Stimulated activated naive B cell treated with anti-CD40 and anti-IgM and Interleukin-4, amounts not matched to agents 10 μg/mL and 1 μg/mL and 100 μg/mL, for 72 hours (primary cell): ENCODE data around the gene REC8.

ENCODE experiments used
- ATAC-seq, 2 donors: fragments of 150-1000 bp; cut with Tn5 transposase; replicated peaks; 2 replicates each; pipeline ENCODE4 v1.10.0; 2021; ENCODE audit warnings: moderate library complexity in 1 of 2
- DNase-seq: peaks from one replicate; pipeline ENCODE4 v3.0.0; 2021
- H3K27ac Mint-ChIP-seq: one replicate; pipeline ENCODE4 v1.8.0; 2022; ENCODE audit warnings: mild to moderate bottlenecking, mixed read lengths
- H3K27me3 Mint-ChIP-seq, 2 donors: one replicate each; pipeline ENCODE4 v1.8.0; 2022; ENCODE audit warnings: mixed read lengths in 2 of 2
- H3K36me3 Mint-ChIP-seq, 2 donors: one replicate each; pipeline ENCODE4 v1.8.0; 2022; ENCODE audit warnings: mixed read lengths in 2 of 2, mild to moderate bottlenecking in 1 of 2
- H3K4me1 Mint-ChIP-seq, 2 donors: one replicate each; pipeline ENCODE4 v1.8.0; 2022; ENCODE audit warnings: mixed read lengths in 2 of 2, mild to moderate bottlenecking in 1 of 2
- H3K4me3 Mint-ChIP-seq, 2 donors: one replicate each; pipeline ENCODE4 v1.8.0; 2022; ENCODE audit warnings: mild to moderate bottlenecking in 2 of 2, mixed read lengths in 2 of 2, moderate library complexity in 1 of 2
- H3K9me3 Mint-ChIP-seq, 2 donors: one replicate each; pipeline ENCODE4 v1.8.0; 2022; ENCODE audit warnings: mixed read lengths in 2 of 2, mild to moderate bottlenecking in 1 of 2

The REC8 gene

DNA sequence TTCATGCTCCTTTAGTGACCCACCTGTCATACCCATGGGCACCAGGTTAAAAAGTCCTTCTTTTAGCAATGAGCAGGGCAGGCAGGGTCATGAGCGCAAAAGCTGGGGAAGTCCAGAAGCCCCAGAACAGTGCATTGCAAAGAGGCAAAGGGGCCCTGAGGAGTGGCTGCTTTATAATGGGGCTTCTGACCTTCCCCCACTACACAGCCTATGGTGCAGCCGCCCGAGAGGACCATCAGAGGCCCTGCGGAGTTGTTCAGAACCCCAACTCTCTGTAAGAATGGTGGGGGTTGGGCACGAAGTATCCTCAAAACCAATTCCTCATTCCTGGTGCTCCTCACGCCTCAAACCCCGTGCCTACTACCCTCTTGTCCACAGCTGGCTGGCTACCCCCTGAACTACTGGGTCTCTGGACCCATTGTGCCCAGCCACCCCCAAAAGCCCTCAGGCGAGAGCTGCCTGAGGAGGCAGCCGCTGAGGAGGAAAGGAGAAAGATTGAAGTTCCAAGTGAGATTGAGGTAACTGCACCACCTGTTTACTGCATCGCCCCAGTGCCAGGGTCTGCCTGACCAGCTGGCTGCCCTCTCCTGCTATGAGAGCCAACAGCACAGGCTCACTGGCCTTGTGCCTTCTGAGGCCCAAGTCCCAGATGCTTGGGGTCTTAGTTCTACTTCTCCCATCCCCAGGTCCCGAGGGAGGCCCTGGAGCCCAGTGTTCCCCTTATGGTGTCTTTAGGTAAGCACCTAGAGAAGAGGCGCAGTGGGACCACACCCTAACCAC is 6.7 kb downstream of the REC8 start:
- Mint-ChIP-seq H3K4me1 (peaks cover 14 to 24% of the 10 kb centered on the region in 2 donors), H3K27me3 (no peaks in the 10 kb centered on the region), H3K9me3 (no peaks in the 10 kb centered on the region), H3K4me3 (no peak overlapping the region), H3K36me3 (peaks cover 42 to 55% of the 10 kb centered on the region in 2 donors), H3K27ac (peak overlapping the region; percentile 79)
- no peak for ATAC-seq
- DNase-seq: no peak

- H3K36me3 Mint-ChIP-seq: peaks cover 43 to 58% of the 10 kb centered on the region in 2 donors
- no peaks in the 10 kb centered on the region for H3K9me3 Mint-ChIP-seq
- H3K27me3 Mint-ChIP-seq: no peaks in the 10 kb centered on the region
- H3K4me1 Mint-ChIP-seq: peaks cover 14 to 24% of the 10 kb centered on the region in 2 donors
- ATAC-seq (peak; percentile 10 to 26), DNase-seq (no peak)
- peak overlapping the region; percentile 79 for H3K27ac Mint-ChIP-seq
- peak overlapping the region in 1 of 2 donors; percentile 11 for H3K4me3 Mint-ChIP-seq
Measured at GRCh38 chr14:24179294-24179960, 7.5 kb downstream of the REC8 start.

- Mint-ChIP-seq H3K9me3 (no peaks in the 10 kb centered on the region), H3K4me3 (no peak overlapping the region), H3K36me3 (peaks cover 48 to 60% of the 10 kb centered on the region in 2 donors), H3K27me3 (no peaks in the 10 kb centered on the region), H3K4me1 (peaks cover 17 to 24% of the 10 kb centered on the region in 2 donors), H3K27ac (no peak overlapping the region)
- peak; percentile 49 to 59 for ATAC-seq
- DNase-seq: no peak
Measured at GRCh38 chr14:24179961-24180796, 8.3 kb downstream of the REC8 start.

DNA sequence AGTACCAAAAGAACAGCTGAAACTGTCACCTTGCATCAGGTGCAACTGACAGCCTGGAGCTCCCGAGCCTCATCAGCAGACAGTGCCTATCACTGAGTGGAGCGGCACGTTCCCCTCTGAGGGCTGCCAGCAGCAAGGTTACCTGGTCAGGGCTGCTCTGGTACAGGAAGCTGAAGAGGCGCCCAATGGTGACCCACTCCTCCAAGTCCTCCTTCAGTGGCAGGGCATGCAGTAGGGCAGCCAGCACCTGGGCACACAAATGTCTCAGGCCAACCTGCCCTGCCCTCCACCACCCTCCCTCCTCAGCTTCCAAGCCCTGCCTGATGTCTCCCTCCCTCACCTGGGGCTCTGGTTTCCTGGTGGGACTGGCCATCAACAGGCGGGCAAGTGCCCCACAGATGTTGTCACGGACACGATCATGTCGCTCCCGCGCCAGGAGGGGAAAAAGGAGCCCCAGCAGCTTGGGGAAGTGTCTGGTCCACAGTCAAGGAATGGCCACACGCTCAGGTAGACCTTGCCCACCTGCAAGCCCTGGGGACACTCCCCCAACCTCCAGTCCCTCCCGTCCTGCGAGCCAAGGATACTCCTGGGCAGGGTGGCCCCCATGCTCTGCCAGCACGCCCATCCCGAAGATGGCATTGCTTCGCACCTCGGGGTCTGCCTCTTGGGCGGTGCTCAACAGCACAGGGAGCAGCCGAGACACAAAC is 9.6 kb downstream of the REC8 start:
- Mint-ChIP-seq H3K4me3 (no peak overlapping the region), H3K27ac (peak overlapping the region; percentile 56), H3K36me3 (peaks cover 49 to 70% of the 10 kb centered on the region in 2 donors), H3K27me3 (no peaks in the 10 kb centered on the region), H3K4me1 (peaks cover 17 to 30% of the 10 kb centered on the region in 2 donors), H3K9me3 (no peaks in the 10 kb centered on the region)
- DNase-seq (no peak), ATAC-seq (no peak)

DNA sequence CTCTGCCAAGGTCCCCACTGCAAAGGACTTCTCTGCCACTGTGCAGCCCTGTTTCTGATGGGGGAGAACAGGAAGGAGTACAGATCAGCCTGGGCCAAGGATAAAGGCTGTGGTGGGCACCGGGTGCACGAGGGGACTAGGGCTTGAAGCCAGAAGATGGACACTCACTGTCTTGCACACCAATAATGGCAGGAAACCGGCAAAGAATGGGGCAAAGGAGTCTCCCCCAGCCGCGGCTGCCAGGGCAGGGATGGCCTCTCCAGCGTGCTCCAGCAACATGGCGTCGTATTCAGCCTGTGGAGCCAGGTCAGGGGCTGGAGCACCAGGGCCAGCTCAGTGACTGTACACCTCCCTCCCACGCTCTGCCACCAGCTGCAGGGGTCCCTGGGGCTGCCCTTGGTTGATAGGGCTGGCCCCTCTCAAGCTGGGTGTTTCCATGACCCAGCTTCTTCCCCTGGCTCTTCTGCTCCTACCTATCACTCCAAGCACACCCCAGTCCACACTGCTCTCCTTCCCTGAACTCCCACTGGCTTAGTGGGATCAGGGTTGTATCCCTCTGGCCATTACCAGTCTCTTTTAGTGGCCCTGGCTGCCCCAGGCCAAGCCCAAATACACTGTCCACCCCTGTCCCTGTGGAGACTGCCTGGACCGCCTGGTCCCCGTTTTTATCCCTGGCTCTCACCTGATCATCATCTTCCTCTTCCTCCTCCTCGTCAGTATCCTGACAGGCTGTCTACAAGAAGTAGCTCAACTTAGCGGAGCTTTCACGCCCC is 10.4 kb downstream of the REC8 start:
- H3K27ac Mint-ChIP-seq: peak overlapping the region; percentile 56
- H3K27me3 Mint-ChIP-seq: no peaks in the 10 kb centered on the region
- H3K4me3 Mint-ChIP-seq: no peak overlapping the region
- peaks cover 21 to 35% of the 10 kb centered on the region in 2 donors for H3K4me1 Mint-ChIP-seq
- no peaks in the 10 kb centered on the region for H3K9me3 Mint-ChIP-seq
- DNase-seq (no peak), ATAC-seq (no peak)
- peaks cover 48 to 71% of the 10 kb centered on the region in 2 donors for H3K36me3 Mint-ChIP-seq

DNA sequence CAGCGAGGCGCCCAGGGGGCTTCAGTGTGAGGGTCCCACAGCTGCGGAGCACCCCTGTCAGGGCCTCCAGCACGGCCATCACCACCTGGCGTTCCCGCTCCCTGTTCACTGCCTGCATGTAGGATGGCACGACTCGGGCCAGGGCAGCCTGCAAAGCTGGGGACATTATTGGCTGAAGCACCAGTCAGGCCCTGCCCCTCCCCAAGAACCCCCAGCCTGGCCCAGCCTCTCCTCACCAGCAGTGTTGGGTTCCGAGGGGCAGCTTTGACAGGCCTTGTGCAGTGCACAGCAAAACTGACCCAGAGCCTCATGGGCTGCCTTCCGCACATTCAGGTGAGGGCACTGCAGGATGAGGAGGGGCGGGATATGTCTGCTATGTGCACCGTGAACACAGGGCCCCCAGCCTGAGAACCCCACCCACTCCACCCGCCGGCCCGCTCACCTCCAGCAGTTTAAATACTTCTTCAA is 11.2 kb downstream of the REC8 start:
- Mint-ChIP-seq H3K27me3 (no peaks in the 10 kb centered on the region), H3K36me3 (peaks cover 47 to 68% of the 10 kb centered on the region in 2 donors), H3K4me1 (peaks cover 27 to 43% of the 10 kb centered on the region in 2 donors), H3K27ac (peak overlapping the region; percentile 77), H3K9me3 (no peaks in the 10 kb centered on the region), H3K4me3 (no peak overlapping the region)
- DNase-seq: no peak
- ATAC-seq: no peak

DNA sequence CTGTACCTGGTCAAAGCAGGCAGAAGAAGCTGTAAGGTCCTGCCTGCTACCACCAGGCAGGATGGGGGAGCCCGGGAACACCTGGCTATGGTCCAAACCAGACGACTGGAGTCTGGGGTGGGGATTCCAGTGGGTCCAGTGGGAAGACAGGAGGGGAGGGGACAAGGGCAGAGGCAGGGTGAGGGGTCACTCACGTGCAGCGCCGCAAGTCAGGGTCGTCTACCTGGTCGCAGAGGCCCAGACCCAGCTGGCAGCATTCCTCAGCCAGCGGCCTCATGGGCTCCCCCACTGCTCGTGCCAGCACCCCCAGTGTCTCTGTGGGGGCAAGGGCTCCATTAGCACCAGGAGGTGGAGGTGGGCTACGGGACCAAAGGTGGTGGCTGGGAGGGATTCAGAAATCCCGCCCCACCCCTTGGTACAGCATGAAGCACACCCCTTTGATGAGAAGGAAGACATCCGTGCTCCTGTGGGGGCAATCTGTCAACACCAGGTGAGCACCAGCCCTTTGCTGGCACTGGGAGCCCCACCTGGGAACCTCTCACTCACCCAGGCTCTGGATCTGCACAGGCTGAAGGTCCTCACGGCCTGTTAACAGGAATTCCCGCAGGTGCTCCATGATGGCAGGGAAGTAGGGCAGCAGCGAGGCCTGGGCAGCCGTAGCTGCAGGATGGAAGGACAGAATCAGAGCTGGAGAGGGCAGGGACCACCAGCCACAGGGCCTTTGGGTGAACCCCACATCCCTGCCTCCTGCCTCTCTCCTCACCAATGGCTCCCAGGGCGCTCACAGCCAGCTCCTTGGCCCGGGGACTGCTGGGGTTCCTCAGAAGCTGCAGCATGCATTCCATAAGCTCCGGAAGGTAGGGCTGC is 12.5 kb downstream of the REC8 start:
- DNase-seq: no peak
- Mint-ChIP-seq H3K27ac (peak overlapping the region; percentile 75), H3K36me3 (peaks cover 41 to 62% of the 10 kb centered on the region in 2 donors), H3K27me3 (no peaks in the 10 kb centered on the region), H3K4me3 (no peak overlapping the region), H3K9me3 (no peaks in the 10 kb centered on the region), H3K4me1 (peaks cover 25 to 43% of the 10 kb centered on the region in 2 donors)
- no peak for ATAC-seq

DNA sequence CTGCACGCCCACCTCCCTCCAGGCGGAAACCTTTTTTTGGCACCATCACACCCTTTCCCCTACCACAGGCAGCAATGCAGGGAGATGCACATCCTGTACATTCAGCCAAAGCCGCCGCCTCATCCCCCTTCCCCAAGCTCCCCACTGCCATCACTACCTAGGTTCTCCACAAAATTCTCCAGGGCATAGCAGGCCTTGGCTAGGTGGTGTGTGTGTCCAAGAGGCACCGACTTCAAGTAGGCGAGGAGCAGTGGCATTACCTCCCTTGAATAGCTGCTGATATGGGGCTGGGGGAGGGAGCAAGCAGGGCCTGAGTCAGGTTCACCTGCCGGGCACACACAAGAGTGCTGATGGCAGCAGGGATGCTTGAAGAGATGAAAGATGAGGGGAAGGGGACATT is 13.1 kb downstream of the REC8 start:
- ATAC-seq (no peak), DNase-seq (no peak)
- no peak overlapping the region for H3K4me3 Mint-ChIP-seq
- peaks cover 37 to 58% of the 10 kb centered on the region in 2 donors for H3K36me3 Mint-ChIP-seq
- no peaks in the 10 kb centered on the region for H3K27me3 Mint-ChIP-seq
- no peaks in the 10 kb centered on the region for H3K9me3 Mint-ChIP-seq
- peaks cover 20 to 41% of the 10 kb centered on the region in 2 donors for H3K4me1 Mint-ChIP-seq
- no peak overlapping the region for H3K27ac Mint-ChIP-seq

GRCh38 chr14:24185741-24186140 is 13.9 kb downstream of the REC8 start:
- H3K4me3 Mint-ChIP-seq: no peak overlapping the region
- no peaks in the 10 kb centered on the region for H3K9me3 Mint-ChIP-seq
- peaks cover 20 to 38% of the 10 kb centered on the region in 2 donors for H3K4me1 Mint-ChIP-seq
- H3K27ac Mint-ChIP-seq: no peak overlapping the region
- ATAC-seq (no peak), DNase-seq (no peak)
- H3K27me3 Mint-ChIP-seq: no peaks in the 10 kb centered on the region
- H3K36me3 Mint-ChIP-seq: peaks cover 37 to 56% of the 10 kb centered on the region in 2 donors

DNA sequence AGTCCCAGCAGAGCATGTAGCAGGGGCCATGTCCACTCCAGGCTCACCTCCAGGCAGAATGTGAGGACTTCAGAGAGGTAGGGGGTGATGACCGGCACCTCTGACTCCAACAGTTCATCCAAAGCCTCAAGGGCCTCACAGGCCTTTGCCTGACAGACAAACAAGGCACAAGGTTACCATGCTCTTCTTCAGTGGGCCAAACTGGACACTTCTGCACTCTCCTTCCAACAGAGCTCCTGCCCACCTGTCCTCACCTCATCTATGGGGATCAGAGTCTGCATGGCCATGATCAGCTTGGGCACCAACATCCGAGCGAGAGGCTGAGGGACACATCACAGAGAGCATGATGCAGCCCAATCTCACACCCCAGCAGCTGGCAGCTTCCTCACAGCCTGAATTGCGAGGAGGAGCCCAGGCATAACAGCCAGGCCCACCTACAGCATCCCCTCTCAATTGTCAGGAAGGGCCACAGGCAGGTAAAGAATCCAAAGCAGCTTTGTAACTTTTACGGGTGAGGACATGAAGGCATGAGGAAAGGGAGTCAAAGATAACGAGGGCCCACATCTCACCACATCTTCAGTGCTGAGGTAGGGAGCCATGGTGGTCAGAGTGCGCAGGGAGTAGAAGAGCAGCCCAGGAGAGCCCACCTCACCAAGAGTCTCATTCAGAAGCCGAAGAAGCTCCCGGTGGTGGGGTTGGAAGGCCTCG is 15.1 kb downstream of the REC8 start:
- H3K9me3 Mint-ChIP-seq: no peaks in the 10 kb centered on the region
- DNase-seq (no peak), ATAC-seq (no peak)
- peak overlapping the region; percentile 76 for H3K4me3 Mint-ChIP-seq
- H3K27me3 Mint-ChIP-seq: no peaks in the 10 kb centered on the region
- H3K27ac Mint-ChIP-seq: no peak overlapping the region
- H3K36me3 Mint-ChIP-seq: peaks cover 33 to 53% of the 10 kb centered on the region in 2 donors
- H3K4me1 Mint-ChIP-seq: peaks cover 20 to 44% of the 10 kb centered on the region in 2 donors

GRCh38 chr14:24187539-24187915 is 15.6 kb downstream of the REC8 start:
- H3K27ac Mint-ChIP-seq: peak overlapping the region; percentile 95
- H3K27me3 Mint-ChIP-seq: no peaks in the 10 kb centered on the region
- ATAC-seq (no peak), DNase-seq (no peak)
- no peaks in the 10 kb centered on the region for H3K9me3 Mint-ChIP-seq
- H3K36me3 Mint-ChIP-seq: peaks cover 30 to 53% of the 10 kb centered on the region in 2 donors
- peak overlapping the region; percentile 93 to 95 for H3K4me3 Mint-ChIP-seq
- H3K4me1 Mint-ChIP-seq: peaks cover 25 to 49% of the 10 kb centered on the region in 2 donors
